Lower leg skin (tissue), 3 donors: ENCODE results near the gene MS4A10.

Experiments
- CTCF ChIP-seq, 3 donors: fragments of 450-650 bp; IDR thresholded peaks; one replicate each; pipeline ENCODE4 v1.5.1; 2016; ENCODE audit warnings: antibody characterized with exemption in 3 of 3, mild to moderate bottlenecking in 3 of 3, moderate library complexity in 2 of 3
- POLR2A ChIP-seq, 2 donors: fragments of 450-650 bp; IDR thresholded peaks; one replicate each; pipeline ENCODE4 v1.6.1; 2016 to 2017; ENCODE audit warnings: antibody characterized with exemption in 2 of 2, mild to moderate bottlenecking in 1 of 2, moderate library complexity in 1 of 2

- TF ChIP-seq CTCF (IDR thresholded peaks at IDR 0.05), result no peak
- no peak for TF ChIP-seq POLR2A (IDR thresholded peaks at IDR 0.05)
Measured at GRCh38 chr11:60761436-60762190, 23.5 kb upstream of the MS4A10 start.
